Mesothelial cell of epicardium (in vitro differentiated cells): ENCODE data around the gene STX11. TPM values are rescaled to one million over a fixed set of nuclear protein-coding genes. Genes with fewer than 3 reads are reported as not detected.
"Not testable (repeated sequence)": the region's sequence is repeated elsewhere in the genome, so short reads cannot be mapped to it uniquely, and the experiment has no call there.

Experiments
- DNase-seq, 2 experiments: peaks; one replicate each; pipeline ENCODE4 v3.0.0; 2021; ENCODE audit warnings: low spot score in 2 of 2; ENCODE audit not compliant: unreplicated experiment in 2 of 2
- H3K27ac Mint-ChIP-seq: 2 replicates; pipeline ENCODE4 v1.8.0; 2021; ENCODE audit warnings: mixed read lengths
- H3K27me3 Mint-ChIP-seq: 2 replicates; pipeline ENCODE4 v1.8.0; 2021; ENCODE audit warnings: low read depth, mixed read lengths
- H3K36me3 Mint-ChIP-seq: 2 replicates; pipeline ENCODE4 v1.8.0; 2021; ENCODE audit warnings: mixed read lengths
- H3K4me1 Mint-ChIP-seq: 2 replicates; pipeline ENCODE4 v1.8.0; 2021; ENCODE audit warnings: mixed read lengths
- H3K4me3 Mint-ChIP-seq: 2 replicates; pipeline ENCODE4 v1.8.0; 2021; ENCODE audit warnings: mild to moderate bottlenecking, moderate library complexity, mixed read lengths
- H3K9me3 Mint-ChIP-seq: 2 replicates; pipeline ENCODE4 v1.8.0; 2021; ENCODE audit warnings: mixed read lengths
- CTCF ChIP-seq: fragments of 200-600 bp; sonication (generic); IDR thresholded peaks from one replicate; pipeline ENCODE4 v1.5.0; 2021; ENCODE audit warnings: antibody characterized with exemption; ENCODE audit not compliant: unreplicated experiment
- total RNA-seq: library from RNA; stranded (reverse); gene quantifications from 3 replicates; pipeline ENCODE4 v1.2.1, GENCODE V29; 2021

The STX11 gene
- total RNA-seq, 1 donor from 2014 or later, result 4.5 TPM

- Mint-ChIP-seq H3K27me3 (no peaks in the 10 kb centered on the region), H3K36me3 (no peaks in the 10 kb centered on the region), H3K4me1 (no peaks in the 10 kb centered on the region), H3K4me3 (no peak overlapping the region), H3K9me3 (peaks cover 13% of the 10 kb centered on the region), H3K27ac (no peak overlapping the region)
- no peak for DNase-seq
- TF ChIP-seq CTCF, result no peak
These were observed 26.5 kb upstream of the STX11 start for GRCh38 chr6:144123836-144124235.

GRCh38 chr6:144127097-144127496 lies 23.2 kb upstream of the STX11 start:
- Mint-ChIP-seq H3K36me3 (no peaks in the 10 kb centered on the region), H3K4me1 (no peaks in the 10 kb centered on the region), H3K27ac (no peak overlapping the region), H3K4me3 (no peak overlapping the region), H3K27me3 (no peaks in the 10 kb centered on the region), H3K9me3 (peaks cover 9% of the 10 kb centered on the region)
- no peak for DNase-seq
- TF ChIP-seq CTCF, result no peak

GRCh38 chr6:144129469-144129868 lies 20.8 kb upstream of the STX11 start:
- Mint-ChIP-seq H3K36me3 (no peaks in the 10 kb centered on the region), H3K9me3 (no peaks in the 10 kb centered on the region), H3K4me1 (no peaks in the 10 kb centered on the region), H3K4me3 (no peak overlapping the region), H3K27me3 (no peaks in the 10 kb centered on the region), H3K27ac (no peak overlapping the region)
- TF ChIP-seq CTCF, result no peak
- DNase-seq, result no peak

GRCh38 chr6:144131248-144131709 lies 19.0 kb upstream of the STX11 start:
- no peak overlapping the region for H3K4me3 Mint-ChIP-seq
- no peak for DNase-seq
- H3K4me1 Mint-ChIP-seq, result no peaks in the 10 kb centered on the region
- H3K36me3 Mint-ChIP-seq, result no peaks in the 10 kb centered on the region
- TF ChIP-seq CTCF, result no peak
- H3K27ac Mint-ChIP-seq, result no peak overlapping the region
- peaks cover under 1% of the 10 kb centered on the region for H3K27me3 Mint-ChIP-seq
- no peaks in the 10 kb centered on the region for H3K9me3 Mint-ChIP-seq

GRCh38 chr6:144132167-144132690 lies 18.1 kb upstream of the STX11 start:
- H3K9me3 Mint-ChIP-seq, H3K27me3 Mint-ChIP-seq, H3K4me3 Mint-ChIP-seq, DNase-seq, H3K4me1 Mint-ChIP-seq, H3K27ac Mint-ChIP-seq, H3K36me3 Mint-ChIP-seq: not testable (repeated sequence)

GRCh38 chr6:144133225-144133821 lies 17.0 kb upstream of the STX11 start:
- Mint-ChIP-seq H3K9me3 (no peaks in the 10 kb centered on the region), H3K4me3 (no peak overlapping the region)

More at GRCh38 chr6:144133225-144133821, 17.0 kb upstream of the STX11 start:
- Mint-ChIP-seq H3K36me3 (no peaks in the 10 kb centered on the region), H3K27ac (no peak overlapping the region), H3K27me3 (peaks cover 6% of the 10 kb centered on the region), H3K4me1 (no peaks in the 10 kb centered on the region)
- DNase-seq, result no peak
- no peak for TF ChIP-seq CTCF
